Muscle of leg (tissue), 11 donors: ENCODE results near the gene CDKN1B. TPM values are rescaled to one million over a fixed set of nuclear protein-coding genes. Genes with fewer than 3 reads are reported as not detected.
"Not testable (repeated sequence)": the region's sequence is repeated elsewhere in the genome, so short reads cannot be mapped to it uniquely, and the experiment has no call there.

ENCODE experiments used
- DNase-seq: peaks from one replicate; pipeline ENCODE4 v3.0.0; 2013
- H3K27ac ChIP-seq: one replicate; pipeline ENCODE4 v1.5.1; 2013; ENCODE audit warnings: mild to moderate bottlenecking, low read length, control low read depth
- H3K27me3 ChIP-seq: one replicate; pipeline ENCODE4 v1.6.1; 2013; ENCODE audit warnings: low read length; ENCODE audit not compliant: control insufficient read depth, insufficient read depth
- H3K36me3 ChIP-seq: one replicate; pipeline ENCODE4 v1.6.1; 2013; ENCODE audit warnings: low read length; ENCODE audit not compliant: control insufficient read depth, insufficient read depth
- H3K4me1 ChIP-seq: one replicate; pipeline ENCODE4 v1.6.1; 2013; ENCODE audit warnings: low read length; ENCODE audit not compliant: control insufficient read depth, insufficient read depth
- H3K4me3 ChIP-seq: one replicate; pipeline ENCODE4 v1.5.1; 2013; ENCODE audit warnings: low read length, control low read depth
- H3K9me3 ChIP-seq: replicated peaks from 2 replicates; pipeline ENCODE4 v1.6.1; 2013; ENCODE audit warnings: low read depth, low read length; ENCODE audit not compliant: control insufficient read depth
- WGBS: methylation state at CpG from one replicate; pipeline ENCODE4 v1.1.5; 2013; ENCODE audit warnings: missing lambda C conversion rate; ENCODE audit not compliant: insufficient coverage; 5-methylcytosine and 5-hydroxymethylcytosine counted together
- polyA plus RNA-seq, 8 donors: library from polyadenylated mRNA; unstranded; fragments of 120-200 nt; gene quantifications; one replicate each; pipeline versions ENCODE4 v1.2.1 to v1.2.3, GENCODE V29; 2013; ENCODE audit warnings: inconsistent platforms in 1 of 8, low replicate concordance in 1 of 8; ENCODE audit not compliant: insufficient read length in 8 of 8, insufficient read depth in 1 of 8
- total RNA-seq: library from RNA; stranded (reverse); fragments of 120-200 nt; gene quantifications from one replicate; pipeline ENCODE4 v1.2.4, GENCODE V29; 2013

The CDKN1B gene
- total and polyA plus RNA-seq, 9 donors, result 36.6 to 53.7 (median 45.4) TPM

- Histone ChIP-seq H3K27ac (no peak overlapping the region), H3K4me1 (peaks cover 6% of the 10 kb centered on the region), H3K36me3 (no peaks in the 10 kb centered on the region), H3K27me3 (no peaks in the 10 kb centered on the region), H3K9me3 (no peaks in the 10 kb centered on the region), H3K4me3 (no peak overlapping the region)
- no peak for DNase-seq
- WGBS, result no CpG with 5 or more reads among the region's 6 CpGs
These were observed 14.6 kb downstream of the CDKN1B start for GRCh38 chr12:12731785-12732184.

- Histone ChIP-seq H3K27ac (no peak overlapping the region), H3K4me3 (no peak overlapping the region), H3K36me3 (no peaks in the 10 kb centered on the region), H3K27me3 (no peaks in the 10 kb centered on the region), H3K9me3 (no peaks in the 10 kb centered on the region), H3K4me1 (peaks cover 6% of the 10 kb centered on the region)
- no peak for DNase-seq
- no CpG with 5 or more reads among the region's 2 CpGs for WGBS
These were observed 15.9 kb downstream of the CDKN1B start for GRCh38 chr12:12733118-12733517.

- 20% methylated on average over 1 of the region's 2 CpGs for WGBS
- peaks cover 6% of the 10 kb centered on the region for H3K4me1 ChIP-seq
These were observed 16.9 kb downstream of the CDKN1B start for GRCh38 chr12:12734054-12734453.

GRCh38 chr12:12734561-12735071 is 17.4 kb downstream of the CDKN1B start:
- DNase-seq, result no peak
- Histone ChIP-seq H3K36me3 (no peaks in the 10 kb centered on the region), H3K4me3 (no peak overlapping the region), H3K9me3 (no peaks in the 10 kb centered on the region), H3K4me1 (peaks cover 6% of the 10 kb centered on the region), H3K27ac (no peak overlapping the region), H3K27me3 (no peaks in the 10 kb centered on the region)
- WGBS, result 57% methylated on average over 5 of the region's 8 CpGs

More at GRCh38 chr12:12734054-12734453, 16.9 kb downstream of the CDKN1B start:
- H3K36me3 ChIP-seq, result no peaks in the 10 kb centered on the region
- DNase-seq, result no peak
- H3K9me3 ChIP-seq, result no peaks in the 10 kb centered on the region
- H3K27ac ChIP-seq, result no peak overlapping the region
- H3K4me3 ChIP-seq, result no peak overlapping the region
- H3K27me3 ChIP-seq, result no peaks in the 10 kb centered on the region

- no peaks in the 10 kb centered on the region for H3K27me3 ChIP-seq
- no peak for DNase-seq
- H3K27ac ChIP-seq, result no peak overlapping the region
- H3K9me3 ChIP-seq, result no peaks in the 10 kb centered on the region
- WGBS, result no CpG with 5 or more reads among the region's 1 CpG
- no peak overlapping the region for H3K4me3 ChIP-seq
- no peaks in the 10 kb centered on the region for H3K36me3 ChIP-seq
- H3K4me1 ChIP-seq, result peaks cover 6% of the 10 kb centered on the region
These were observed 18.1 kb downstream of the CDKN1B start for GRCh38 chr12:12735301-12735700.

GRCh38 chr12:12736759-12737676 is 19.9 kb downstream of the CDKN1B start:
- WGBS, result 100% methylated on average over 2 of the region's 9 CpGs
- Histone ChIP-seq H3K4me1 (peaks cover 6% of the 10 kb centered on the region), H3K36me3 (no peaks in the 10 kb centered on the region), H3K27ac (no peak overlapping the region), H3K27me3 (no peaks in the 10 kb centered on the region), H3K9me3 (no peaks in the 10 kb centered on the region), H3K4me3 (no peak overlapping the region)
- DNase-seq, result peak; percentile 71

GRCh38 chr12:12738152-12738551 is 21.0 kb downstream of the CDKN1B start:
- H3K4me3 ChIP-seq, H3K4me1 ChIP-seq, H3K27ac ChIP-seq, H3K36me3 ChIP-seq, H3K27me3 ChIP-seq, H3K9me3 ChIP-seq, DNase-seq: not testable (repeated sequence)
- 86% methylated on average over 1 of the region's 2 CpGs for WGBS

GRCh38 chr12:12741660-12742059 is 24.5 kb downstream of the CDKN1B start:
- no peaks in the 10 kb centered on the region for H3K9me3 ChIP-seq
- H3K27me3 ChIP-seq, result no peaks in the 10 kb centered on the region
- H3K27ac ChIP-seq, result peak overlapping the region; percentile 31
- H3K4me3 ChIP-seq, result no peak overlapping the region
- H3K36me3 ChIP-seq, result no peaks in the 10 kb centered on the region
- peaks cover 12% of the 10 kb centered on the region for H3K4me1 ChIP-seq
- no CpG with 5 or more reads among the region's 3 CpGs for WGBS
- no peak for DNase-seq

GRCh38 chr12:12744546-12745305 is 27.6 kb downstream of the CDKN1B start:
- Histone ChIP-seq H3K27ac (no peak overlapping the region), H3K4me1 (peaks cover 16% of the 10 kb centered on the region), H3K9me3 (no peaks in the 10 kb centered on the region), H3K36me3 (no peaks in the 10 kb centered on the region), H3K4me3 (no peak overlapping the region), H3K27me3 (no peaks in the 10 kb centered on the region)
- WGBS, result 54% methylated on average over 4 of the region's 8 CpGs
- DNase-seq, result no peak

- Histone ChIP-seq H3K4me3 (no peak overlapping the region), H3K9me3 (no peaks in the 10 kb centered on the region), H3K4me1 (peaks cover 16% of the 10 kb centered on the region), H3K27me3 (no peaks in the 10 kb centered on the region), H3K36me3 (no peaks in the 10 kb centered on the region), H3K27ac (no peak overlapping the region)
- 66% methylated on average over 6 of the region's 7 CpGs for WGBS
- no peak for DNase-seq
These were observed 28.5 kb downstream of the CDKN1B start for GRCh38 chr12:12745576-12746211.
